Epidermal melanocyte (primary cell): Measurements from ENCODE around the gene PCDH9.
A peak's percentile ranks its signal among the peaks of the same experiment; 100 is the strongest.
"Not testable (repeated sequence)": the region's sequence is repeated elsewhere in the genome, so short reads cannot be mapped to it uniquely, and the experiment has no call there.

ENCODE experiments used
- DNase-seq: peaks from one replicate; pipeline ENCODE4 v3.0.0; 2011; ENCODE audit warnings: low spot score; ENCODE audit not compliant: insufficient read length

PCDH9 gene

DNA sequence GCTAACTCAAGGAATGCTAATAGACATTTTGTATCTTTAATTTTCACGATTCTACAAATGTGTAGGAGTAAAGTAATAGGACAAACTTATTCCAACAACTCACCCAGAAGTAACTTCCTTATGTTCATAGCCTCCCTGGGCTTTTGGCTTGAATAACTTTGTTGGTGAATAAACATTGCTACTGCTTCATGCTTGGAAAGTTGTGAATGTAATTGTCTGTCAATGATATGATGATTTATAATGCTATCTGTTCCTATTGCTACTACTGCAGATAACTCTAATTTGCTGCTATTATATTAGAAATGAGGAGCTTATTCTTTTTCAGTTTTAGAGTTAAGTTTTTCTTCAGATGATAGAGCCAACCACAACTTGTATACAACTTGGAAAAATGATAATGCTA is 307.7 kb downstream of the PCDH9 start:
- DNase-seq, result no peak

DNA sequence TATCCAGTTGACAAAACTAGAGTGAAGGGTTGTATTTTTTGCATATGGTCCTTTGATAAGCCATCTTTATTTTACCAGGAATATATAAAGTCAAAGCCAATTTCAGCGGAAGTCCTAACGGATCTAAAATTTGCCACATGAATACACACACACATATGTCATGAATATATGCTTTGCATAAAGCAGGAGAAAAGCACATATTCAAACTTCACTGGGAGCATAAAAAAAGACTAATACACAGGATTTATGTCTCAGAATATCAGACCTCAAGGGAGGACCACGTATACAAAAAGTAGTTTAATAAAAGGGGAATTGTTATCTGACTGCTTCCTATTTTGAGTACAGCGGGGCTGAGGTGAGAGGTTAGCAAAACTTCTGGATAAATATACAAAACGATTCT is 308.7 kb downstream of the PCDH9 start:
- no peak for DNase-seq

DNA sequence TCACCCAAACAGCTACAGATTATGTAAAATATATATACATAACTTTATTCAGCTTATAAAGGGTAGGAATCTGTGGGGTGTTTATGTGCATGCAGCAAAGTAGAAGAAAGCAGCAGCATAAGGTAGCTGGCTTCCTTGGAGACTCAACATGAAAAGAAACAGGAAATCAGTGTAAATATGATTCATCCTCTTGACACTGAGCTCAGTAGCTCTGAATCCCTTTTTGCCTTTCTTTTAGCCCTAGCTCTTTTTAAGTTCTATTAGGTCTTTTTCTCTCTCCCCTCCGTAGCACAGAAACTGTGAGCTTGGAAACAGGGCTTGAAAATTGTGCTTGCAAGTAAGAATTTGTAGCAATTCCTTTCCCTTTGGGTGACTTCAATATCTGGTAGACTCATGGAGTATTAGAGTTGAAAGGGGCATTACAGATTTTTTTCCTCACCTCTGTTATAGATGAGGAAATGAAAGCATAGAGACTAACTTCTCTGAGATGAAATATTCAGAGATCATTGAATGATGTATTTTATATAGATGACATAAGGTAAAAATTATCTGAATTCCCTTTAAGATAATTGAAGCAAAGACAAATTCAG is 314.4 kb downstream of the PCDH9 start:
- DNase-seq, result no peak

DNA sequence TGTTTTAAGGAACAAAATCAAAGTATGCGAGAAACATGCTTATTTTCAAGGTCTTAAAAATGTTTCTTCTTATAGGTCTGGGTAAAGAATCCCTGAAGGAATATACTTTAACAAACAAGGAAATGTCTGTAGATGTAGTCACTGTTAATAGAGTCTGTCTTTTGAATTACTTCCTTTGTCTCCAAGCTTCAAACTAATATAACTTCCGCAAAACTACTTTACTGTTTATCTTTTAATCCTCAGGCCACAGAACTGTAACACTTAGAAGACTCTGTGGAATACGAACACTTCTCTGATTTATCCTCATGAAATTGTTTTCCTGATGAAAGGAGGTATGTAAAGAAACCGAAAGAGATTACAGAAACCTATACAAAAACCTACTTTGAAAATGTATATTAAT is 316.0 kb downstream of the PCDH9 start:
- DNase-seq, result peak; percentile 19

DNA sequence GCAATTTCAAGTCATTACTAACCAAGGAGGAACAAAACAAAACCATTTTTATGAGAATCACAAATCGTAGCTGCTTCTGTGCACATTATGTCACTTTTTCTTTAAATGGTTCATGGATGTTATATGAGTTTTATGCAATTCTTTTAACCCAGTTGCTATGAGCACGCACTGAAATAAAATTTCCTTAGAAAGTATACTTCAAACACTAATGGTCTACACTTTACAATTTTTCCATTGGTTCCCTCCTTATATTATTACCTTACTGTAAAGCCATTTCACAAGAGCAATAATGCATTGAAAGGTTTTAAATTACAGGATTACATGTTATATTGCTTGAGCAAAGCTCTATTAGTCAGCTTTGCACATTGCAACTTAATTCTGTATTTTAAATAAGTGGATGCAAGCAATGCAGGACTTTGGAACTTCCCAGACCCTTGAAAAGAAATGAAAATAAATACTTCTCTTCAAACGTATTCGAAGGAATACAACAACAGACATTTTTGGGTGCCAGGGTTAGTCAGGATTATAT is 318.7 kb downstream of the PCDH9 start:
- no peak for DNase-seq

DNA sequence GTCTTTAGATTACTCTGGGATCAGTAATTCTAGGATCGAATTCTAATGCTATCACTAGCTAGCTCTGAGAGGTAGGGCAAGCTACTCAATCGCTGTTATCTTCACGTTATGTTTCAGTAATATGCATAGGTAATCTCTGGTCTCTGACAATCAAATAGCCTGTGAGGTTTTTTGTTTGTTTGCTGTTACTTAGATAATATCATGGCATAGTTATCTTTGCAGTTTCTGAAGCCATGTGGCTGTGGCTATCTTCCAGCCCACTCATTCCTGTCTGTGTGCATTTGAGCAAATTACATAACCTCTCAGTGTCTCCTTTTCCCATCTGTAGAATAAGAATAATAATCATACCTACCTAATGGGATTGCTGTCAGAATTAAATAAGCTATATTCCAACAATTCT is 330.2 kb downstream of the PCDH9 start:
- DNase-seq, result no peak

DNA sequence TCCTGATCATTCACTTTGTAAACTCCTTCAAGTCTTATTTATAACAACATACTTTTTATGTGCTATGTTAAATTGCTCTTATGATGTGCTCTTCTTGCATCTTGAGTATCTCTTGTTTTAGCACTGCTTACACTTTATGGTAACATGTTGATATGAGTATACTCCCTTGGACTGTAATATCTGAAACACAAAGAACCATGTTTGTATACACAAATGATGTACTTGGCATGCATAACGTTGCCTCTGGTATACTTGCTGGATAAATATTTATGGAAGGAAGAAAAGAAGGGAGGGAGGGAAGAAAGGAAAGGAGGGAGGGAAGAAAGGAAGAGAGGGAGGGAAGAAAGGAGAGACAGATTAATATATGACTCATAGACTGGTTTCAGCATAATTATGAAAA is 333.2 kb downstream of the PCDH9 start:
- no peak for DNase-seq

DNA sequence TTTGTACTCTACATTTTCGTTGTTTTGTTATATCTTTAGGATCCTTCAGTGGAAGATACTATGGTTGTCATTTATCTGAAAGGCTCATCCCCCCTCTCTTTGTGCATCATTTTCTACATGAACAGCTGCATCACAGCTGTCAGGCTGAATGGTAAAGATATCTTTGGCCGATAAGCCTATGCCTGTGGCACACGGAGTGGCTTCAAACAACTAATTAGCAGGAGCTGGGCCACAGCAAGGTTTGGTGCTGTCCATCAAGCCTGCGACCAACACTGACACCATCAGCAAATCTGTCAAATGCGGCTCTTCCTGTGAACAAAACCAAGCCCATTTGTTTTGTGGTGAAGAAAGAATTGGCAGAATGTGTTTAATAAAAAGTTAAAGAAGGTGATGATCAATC is 334.4 kb downstream of the PCDH9 start:
- no peak for DNase-seq

DNA sequence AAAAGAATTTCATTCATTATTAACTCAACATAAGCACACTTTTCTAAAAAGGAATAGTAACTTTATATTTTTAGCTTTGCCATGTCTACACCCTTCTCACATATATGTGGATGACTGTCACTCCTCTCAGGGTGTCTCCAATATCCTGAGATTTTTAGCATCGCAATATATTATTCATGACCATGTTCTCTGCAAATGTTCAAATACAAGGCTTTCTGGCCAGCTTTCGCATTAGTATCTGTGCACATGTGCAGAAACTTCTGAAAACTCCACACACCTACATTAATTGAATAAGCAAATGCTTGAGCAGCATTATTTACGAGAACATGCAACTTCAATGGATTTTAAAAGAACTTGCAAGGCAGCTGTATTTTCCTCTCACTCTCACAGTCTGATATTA is 334.8 kb downstream of the PCDH9 start:
- no peak for DNase-seq

DNA sequence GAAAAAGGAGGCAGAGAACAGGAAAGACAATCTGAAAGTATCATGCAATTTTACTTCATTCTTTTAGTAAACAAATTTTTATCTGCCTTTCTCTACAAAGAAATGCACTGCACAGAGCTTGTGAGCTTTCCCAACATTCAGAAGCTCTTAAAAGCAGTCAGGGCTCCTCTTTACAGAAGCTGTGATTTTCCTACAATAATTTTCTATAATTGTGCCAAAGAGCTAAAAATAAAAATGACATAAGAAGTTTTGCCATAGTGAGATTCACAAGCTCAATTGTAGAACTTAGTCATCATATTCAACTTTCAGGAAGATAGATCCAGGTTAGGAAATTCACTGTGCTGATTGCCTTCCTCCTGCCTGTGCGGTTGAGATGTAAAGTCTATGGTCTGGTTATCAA is 341.4 kb downstream of the PCDH9 start:
- DNase-seq, result no peak

DNA sequence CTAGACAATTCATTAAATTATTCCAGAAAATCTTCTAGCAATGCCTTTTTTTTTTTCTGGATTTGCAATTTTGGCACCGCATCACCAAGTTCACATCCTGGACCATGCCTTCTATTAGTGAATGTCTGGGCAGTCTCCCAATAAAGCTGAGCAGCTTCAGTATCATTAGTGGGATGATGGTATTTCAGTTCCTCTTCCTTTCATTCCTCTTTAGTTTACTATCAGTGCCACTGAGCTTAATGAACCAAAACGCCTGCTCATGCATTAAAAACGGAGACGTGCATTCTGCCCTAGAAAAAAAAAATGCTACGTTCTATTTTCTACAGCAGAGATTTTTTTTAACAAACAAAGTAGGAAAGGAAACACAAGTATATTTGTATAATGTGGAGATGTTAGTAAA is 343.0 kb downstream of the PCDH9 start:
- no peak for DNase-seq

DNA sequence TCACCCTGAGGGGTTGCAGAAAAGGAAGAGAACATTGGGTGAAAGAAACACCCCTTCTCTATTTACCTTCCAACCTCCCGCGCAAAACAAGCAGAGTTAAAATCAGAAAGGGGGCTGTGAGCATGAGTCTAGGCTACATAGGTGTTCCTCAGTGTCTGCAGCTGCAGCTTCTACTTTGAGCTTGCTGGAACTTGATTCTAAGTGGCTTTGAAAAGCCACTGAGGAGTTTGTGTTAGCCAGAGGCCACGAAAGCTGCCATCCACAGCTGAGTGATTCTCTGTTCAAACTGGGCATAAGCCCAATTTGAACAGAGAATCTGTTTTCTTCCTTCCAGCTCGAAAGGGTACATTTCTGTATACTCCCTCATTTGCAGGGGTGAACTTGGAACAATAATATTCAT is 343.9 kb downstream of the PCDH9 start:
- DNase-seq, result no peak

DNA sequence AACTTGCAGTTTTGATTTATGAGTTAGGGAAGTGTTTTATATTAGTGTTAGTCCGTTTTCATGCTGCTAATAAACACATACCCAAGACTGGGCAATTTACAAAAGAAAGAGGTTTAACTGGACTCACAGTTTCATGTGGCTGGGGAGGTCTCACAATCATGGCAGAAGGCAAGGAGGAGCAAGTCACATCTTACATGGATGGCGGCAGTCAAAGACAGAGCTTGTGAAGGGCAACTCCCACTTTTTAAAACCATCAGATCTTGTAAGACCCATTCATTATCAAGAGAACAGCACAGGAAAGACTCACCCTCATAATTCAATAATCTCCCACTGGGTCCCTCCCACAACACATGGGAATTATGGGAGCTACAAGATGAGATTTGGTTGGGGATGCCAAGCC is 349.0 kb downstream of the PCDH9 start:
- DNase-seq, result not testable (repeated sequence)

DNA sequence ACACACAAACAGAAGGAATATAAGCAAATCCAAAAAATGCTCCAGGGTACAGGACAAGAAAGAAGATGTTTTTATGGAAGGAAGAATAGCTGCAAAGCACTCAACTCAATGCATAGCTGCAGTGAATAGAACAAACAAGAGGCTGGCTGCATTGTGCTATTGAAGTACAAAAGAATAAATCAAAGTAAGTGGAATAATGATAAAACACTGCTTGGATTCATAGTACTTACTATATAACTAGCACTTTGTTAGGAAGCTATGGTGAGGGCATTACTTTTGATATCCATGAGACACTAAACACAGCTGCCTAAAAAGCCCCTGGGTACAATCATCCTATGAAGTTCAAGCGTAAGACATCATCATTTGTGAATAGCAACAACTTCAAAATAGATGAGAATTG is 350.1 kb downstream of the PCDH9 start:
- DNase-seq, result no peak

DNA sequence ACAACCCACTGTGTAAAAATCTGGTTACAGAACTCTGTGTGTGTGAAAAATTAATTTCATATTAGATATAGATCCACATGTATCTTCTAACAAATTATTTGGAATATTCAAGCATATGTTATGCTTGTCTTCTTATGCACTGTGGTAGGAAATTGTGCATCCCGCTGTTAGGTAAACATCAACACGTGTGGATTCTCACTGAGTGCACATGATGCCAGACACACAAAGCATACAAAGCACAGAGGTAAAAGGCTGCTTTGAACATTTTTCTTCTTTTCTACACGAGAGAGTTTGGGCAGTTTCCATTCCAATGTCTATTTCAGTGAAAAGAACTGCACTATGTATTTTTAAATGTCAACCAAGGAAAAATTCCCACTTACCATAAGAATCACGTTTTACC is 354.9 kb downstream of the PCDH9 start:
- no peak for DNase-seq

DNA sequence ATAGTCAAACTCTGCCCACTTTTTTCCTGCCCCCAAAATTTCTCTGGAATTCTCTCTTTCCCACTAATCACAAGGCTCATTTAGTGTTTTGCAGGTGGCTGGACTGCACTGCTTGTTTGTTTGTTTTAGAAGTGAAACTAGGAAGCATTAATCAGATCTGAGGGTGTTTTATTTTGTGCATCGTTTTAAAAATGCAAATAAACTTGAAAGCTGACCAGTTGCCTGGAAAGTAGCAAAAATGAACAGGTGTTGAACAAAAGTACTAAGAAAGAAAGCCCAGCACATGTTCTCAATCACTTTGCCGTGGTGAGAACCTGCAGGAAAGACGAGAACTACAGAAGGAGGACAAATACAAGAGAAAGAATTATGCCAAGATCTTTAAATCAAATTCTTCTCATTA is 365.5 kb downstream of the PCDH9 start:
- no peak for DNase-seq

DNA sequence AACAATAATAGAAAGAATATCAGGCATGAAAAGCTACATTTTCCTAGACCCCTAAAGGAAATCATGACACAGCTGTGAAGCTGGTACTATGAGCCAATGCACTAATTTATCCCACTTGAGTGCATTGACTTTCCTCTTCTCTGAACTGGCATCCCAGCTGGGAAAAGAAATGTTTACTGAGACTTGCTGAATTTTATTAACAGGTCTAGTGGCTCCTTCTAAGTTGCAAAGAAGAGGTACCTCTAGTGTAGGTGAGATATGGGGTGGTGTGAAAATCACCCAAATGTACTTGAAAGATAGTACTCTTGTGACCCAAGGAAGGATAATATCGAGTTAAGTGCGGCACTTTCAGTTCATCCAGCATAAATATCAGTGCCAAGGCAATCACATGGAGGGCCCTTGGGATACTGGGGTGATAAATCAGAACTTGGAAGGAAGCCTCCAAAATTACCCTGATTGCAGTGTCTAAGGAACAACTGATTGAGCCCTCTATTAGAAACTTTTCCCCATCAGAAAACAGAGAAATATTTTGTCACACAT is 369.2 kb downstream of the PCDH9 start:
- DNase-seq, result no peak

DNA sequence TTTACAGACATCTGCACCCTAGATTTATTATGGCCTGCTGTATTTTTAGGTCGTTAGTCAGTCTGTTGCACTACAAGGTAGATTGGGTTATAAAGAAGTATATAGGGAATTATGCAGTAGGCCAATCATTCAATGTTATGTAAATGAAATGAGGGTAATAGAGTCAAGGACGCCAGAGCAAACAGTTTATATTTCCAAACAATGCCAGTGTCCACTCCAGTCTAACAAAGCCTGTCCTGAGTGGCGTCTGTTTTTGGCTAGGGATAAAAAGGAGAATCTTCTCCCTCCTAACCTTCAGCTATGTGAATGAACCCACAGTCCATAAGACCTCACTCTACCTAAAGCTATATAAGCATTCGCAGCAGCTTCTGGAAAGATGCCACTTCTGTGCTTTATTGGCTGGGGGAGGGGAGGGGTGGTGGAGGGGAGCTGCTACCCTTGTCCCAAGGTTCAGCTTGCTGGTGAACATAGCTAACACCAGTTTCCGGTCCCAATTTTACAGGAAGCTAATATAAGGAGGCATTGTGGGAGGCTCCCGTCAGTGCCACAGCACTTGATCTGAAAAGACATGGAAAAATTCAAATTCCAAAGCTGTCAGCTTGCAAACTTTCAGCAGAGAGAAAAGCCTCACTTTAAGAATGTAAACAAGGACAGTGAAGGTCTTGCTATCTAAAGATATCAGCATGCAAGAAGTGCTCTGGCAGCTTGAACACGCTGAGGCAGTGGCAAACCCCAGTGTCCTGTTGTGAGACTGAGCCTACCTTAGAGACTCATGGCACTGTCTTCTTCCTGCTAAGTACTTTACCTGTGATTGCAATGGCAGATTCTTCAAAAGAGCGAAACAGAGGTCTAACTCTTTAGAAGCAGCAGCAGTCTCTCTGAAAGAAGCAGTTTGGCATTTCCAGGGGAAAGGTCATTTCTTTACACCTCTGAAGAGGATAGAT is 369.9 kb downstream of the PCDH9 start:
- DNase-seq, result no peak

DNA sequence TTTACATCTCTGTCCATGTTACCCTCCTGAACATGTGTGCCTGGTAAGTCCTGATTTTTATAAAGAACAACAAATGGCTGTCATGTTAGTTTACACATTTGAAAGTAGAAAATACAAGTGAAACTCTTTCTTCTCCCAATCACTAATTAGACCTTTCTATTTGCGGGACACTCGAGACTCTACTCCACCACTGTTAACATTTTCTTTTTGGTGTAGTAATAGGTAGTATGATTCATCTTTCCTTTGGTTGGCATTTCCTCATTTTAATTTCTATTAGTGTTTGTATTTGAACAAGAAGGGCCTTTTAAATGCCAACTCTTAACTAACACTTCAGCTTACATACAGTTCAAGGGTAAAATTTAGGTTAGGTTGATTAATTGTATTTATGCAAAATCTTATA is 371.1 kb downstream of the PCDH9 start:
- peak; percentile 17 for DNase-seq

DNA sequence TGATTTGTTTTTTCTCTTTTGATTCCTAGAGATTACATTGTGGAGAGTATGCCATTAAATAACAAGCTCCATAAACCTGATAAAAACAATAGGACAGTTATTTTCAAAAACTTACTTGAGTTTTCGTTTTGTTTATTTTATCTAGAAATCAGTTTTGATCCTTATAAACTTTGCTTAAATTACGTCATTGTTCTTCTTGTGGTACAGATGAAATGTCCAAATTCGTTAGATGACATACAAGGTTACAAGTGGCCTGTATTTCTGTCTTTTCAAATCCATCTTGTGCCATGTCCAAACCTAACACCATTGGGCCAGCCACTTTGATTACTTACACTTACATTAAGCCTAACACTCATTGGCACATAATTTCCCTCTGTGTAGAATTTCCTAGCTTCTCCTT is 372.0 kb downstream of the PCDH9 start:
- DNase-seq, result no peak

DNA sequence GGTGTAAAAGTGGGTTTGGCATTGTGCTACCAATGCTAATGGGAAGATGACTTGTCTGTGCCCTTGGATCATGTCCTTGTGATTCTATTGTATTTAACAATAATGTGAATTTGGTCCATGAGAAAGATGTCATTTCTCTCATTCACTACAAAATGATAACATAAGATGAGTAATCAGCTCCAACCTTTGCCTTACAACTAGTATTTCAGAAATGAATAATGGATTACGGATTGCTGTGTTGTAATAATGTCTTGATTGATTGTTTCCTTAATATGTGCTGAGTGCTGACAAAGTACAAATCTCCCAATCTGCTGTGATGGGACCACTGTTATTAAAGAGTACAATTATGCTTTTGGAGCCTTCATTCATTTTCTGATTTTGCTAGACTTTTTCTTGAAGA is 375.0 kb downstream of the PCDH9 start:
- no peak for DNase-seq

DNA sequence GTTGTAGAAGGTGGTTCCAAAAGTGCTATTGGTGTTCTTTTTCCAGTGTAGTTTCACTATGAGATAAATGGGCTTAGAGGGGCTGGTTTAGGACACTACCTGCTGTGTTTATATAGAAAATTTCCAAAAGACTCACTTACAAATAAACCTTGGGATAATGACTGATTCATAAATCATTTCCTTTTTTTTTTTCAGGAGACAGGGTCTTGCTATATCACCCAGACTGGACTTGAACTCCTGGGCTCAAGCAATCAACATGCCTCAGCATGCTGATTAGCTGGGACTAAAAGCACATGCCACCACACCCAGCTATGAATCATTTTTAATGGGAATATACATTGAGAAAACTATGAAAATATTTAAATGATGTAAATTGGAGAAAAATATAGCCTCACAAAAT is 376.6 kb downstream of the PCDH9 start:
- no peak for DNase-seq

DNA sequence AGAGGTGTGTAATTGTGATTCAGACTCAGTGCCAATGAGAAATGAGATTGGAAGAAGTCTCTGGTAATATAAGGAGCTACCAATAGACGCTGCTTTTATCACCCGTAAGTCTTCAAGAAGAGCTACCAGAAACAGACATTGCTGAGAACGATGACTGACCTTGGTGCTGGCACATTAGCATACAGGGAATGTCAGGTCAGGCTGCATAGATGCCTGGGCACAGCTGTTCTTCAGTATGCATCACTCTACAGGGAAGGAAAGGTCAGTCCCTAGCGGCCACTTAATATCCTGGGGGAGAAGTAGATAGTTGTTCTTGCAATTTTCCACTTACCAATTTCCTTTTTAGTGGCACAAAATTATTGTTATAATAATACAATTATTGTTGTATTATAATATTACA is 380.4 kb downstream of the PCDH9 start:
- DNase-seq, result no peak
